Superior temporal gyrus (tissue), 1 donor: ENCODE results near the gene COL4A4.

Experiments used
- DNase-seq: peaks from one replicate; pipeline ENCODE4 v3.0.0-alpha.2; 2016; ENCODE audit errors: extremely low spot score

Gene COL4A4

DNA sequence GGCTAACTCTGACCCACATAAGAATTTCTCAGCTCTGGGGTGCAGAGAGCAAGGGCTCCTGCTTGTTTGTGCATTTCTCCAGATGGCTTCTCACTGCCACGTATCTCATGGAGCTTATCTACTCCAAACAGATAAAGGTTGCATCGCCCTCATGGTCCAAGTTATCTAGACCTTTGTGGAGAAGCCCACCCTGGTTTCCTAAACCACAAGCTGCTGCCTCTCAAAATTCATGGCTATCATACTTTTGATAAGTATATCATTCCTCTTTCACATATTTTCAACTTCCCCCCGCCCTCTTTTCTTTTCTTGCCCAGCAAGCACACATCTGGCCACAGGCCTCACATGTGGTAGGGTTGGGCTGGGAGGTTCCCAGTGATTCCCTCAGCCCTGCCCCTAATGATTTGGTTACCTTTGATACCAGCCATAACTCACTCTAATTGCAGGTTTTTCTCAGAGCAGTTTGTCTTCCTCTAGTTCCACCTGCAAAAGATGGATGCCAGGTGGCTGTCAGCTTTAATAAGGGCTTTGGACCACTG, 182.1 kb downstream of the COL4A4 start:
- DNase-seq, result no peak

GRCh38 chr2:226979004-226979403, 185.0 kb downstream of the COL4A4 start:
- peak; percentile 71 for DNase-seq

GRCh38 chr2:226978300-226978699, 185.7 kb downstream of the COL4A4 start:
- DNase-seq, result no peak

DNA sequence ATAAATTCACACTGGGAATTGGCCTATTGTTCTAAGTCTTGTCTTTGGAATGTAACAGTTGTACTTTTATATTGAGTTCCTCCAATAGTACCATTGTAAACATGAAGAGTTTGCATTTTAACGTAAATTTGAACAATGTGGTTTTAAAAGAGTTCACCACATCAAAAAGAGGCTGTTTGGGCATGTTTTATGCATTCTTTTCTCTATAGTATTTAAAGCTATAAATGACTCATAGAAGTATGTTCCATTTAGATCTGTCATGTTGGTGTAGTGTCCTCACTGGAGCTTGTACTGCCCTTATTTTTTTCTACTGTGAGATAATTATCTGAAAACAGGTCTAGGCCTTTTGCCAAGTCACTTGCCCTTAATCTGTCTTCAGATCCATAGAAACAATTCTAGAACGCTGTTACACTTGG, 186.2 kb downstream of the COL4A4 start:
- DNase-seq, result peak; percentile 37

DNA sequence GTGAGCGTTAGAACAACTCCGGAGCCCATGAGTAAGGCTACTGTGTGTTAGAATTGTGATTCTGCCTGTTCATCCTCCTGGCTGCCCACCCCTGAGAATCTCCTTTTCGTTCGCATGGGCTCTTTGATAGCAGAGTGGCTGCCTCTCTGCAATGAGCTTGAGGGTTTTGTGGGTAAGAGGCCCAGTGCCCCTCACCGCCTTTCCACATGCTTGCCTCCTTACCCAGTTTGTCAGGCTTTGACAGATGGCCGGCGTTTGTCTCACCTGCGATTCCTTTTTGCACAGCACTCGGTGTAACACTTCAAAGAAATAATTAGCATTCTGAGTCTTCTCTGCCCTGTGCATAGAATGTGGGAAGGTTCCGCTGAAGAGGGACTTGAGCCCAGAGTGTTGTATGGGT, 190.2 kb downstream of the COL4A4 start:
- no peak for DNase-seq

DNA sequence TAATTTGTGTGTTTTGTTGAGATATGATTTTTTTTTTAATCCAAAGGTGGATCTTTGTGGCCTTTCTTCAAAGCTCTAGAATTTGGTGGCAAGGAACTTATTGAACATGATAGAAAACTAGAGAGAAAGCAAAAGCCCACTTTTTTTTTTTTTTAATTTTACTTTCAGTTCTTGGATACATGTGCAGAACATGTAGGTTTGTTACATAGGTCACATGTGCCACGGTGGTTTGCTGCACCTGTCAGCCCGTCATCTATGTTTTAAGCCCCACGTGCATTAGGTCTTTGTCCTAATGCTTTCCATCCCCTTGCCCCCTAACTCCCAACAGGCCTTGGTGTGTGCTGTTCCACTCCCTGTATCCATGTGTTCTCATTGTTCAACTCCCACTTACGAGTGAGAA, 192.2 kb downstream of the COL4A4 start:
- no peak for DNase-seq

GRCh38 chr2:226971084-226971483, 192.9 kb downstream of the COL4A4 start:
- DNase-seq, result no peak

- no peak for DNase-seq
Observed at GRCh38 chr2:226970362-226970761, 193.6 kb downstream of the COL4A4 start.

DNA sequence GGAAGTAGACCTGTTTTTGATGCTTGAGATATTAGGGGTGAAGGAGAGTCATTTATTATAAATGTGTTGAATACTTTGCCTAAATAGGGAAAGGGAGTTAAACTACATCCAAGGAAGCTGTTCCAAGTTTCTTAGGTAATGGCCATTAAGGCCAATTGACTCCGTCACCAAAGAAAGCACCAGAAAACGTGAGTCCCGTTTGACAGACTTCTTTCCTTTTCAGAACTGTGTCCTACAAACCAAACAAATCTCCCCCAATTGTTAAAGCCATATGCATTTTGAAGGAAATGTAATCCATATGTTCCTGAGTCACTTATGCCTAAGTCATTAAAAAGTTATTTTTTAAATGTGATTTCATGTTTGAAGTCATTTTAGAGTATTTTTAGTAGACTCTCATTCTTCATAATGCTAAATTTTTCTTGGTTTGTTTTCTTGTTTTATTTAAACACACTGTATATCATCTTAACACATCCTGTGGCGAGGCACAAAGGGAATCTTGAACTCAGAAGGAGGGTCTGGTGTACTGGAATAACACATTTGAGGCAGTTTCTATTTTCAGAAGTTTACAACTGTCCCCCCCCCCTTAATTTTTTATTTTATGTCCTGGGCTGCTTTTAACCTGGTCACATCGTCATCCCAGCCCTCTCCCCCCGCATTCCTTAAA, 194.5 kb downstream of the COL4A4 start:
- no peak for DNase-seq

DNA sequence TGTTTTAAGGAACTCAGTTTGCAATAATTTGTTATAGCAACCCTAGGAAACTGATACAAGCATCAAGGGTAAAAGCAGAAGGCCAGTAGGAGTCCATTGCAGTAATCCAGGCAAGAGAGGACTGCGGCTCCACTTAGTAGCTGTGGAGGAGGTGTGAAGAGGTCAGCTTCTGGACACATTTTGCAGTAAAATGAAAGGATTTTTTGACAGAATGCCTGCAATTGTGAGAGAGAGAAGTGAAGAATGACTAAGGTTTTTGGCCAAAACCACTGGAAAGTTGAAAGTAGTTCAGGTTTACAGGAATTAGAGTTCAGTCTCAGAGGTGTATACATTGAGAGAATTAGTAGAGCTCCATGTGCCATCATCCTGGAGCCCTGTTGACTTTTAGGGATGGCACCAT, 198.6 kb downstream of the COL4A4 start:
- no peak for DNase-seq

DNA sequence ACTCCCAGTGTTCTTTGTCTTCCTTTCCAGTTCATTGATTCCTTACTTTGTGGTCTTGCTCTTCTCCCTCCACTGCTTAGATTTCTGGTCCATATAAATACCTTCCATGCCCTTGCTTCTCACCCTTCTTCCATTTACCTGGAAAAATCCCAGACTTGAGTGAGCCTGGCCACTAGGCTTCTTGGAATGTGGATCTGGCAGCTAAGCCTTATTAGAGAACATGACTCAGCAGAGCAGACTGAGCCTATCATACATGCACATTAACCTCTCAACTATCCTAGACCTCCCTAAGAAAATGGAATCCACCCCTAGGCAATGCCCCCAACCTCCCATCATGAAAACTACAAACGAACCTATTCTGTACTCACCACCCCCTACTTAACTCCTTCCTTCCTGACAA, 200.5 kb downstream of the COL4A4 start:
- no peak for DNase-seq

DNA sequence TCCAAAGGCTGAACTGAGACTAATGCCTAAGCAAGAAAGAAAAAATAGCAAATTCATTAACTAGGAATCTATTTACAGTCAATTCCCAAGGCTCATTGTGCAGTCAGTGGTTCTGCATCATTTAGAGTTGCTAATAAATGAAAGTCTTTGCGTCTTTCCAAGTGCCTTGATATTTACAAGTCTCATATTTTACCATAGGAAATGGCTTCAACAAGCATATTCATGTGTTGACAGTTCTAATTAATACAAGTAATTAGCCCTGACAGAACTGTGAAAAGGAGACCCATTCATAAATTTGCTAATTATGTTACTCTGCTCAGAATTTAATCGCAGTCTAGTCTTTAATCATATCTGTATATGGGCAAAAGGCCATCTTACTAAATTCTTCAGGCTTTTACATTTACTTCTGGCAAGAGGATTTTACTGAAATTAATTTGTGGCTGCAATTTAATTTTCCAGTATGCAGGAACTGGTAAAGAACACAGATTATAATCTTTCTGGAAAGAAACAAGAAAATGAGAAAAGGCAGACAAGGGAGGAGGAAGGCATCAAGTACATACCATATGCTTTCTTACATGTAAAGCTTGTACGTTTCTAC, 201.7 kb downstream of the COL4A4 start:
- no peak for DNase-seq

GRCh38 chr2:226959418-226959817, 204.6 kb downstream of the COL4A4 start:
- no peak for DNase-seq

DNA sequence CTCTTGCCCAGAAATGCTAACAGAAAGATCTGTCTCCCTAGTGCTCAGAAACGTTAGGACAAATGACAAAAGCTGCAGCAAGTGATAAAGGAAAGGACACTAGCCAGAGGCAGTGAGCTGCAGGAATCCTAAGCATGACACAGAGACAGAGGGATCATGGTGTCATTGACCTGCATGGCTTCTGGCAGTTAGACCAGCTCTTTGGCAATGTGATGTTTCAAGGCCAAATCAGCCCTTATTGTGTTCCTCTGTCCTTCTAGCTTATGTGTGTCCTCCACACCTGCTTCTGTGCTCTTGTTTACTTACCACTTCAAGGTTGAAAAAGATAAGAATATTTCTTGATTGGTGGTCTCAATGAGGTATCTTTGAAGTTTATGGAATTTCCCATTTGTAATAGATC, 207.3 kb downstream of the COL4A4 start:
- no peak for DNase-seq

- DNase-seq, result no peak
Observed at GRCh38 chr2:226953826-226954225, 210.2 kb downstream of the COL4A4 start.

DNA sequence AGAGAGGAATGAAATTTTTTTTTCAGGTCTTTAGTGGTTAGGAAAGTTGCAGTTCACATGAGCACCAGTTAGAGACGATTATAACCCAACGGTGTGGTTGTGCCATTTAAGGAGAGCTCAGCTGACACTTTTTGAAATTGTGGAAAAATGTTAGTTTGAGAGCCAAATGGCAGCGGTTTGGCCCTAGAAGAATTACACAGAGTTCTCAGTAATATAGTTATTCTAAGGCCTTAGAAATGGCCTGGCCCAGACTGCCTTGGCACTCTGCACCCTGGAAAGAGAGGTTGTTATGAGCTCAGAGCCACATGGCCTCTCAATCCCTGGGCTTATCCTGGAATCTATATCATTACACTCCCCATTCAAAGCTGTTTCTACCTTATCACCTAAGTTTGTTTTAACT, 210.8 kb downstream of the COL4A4 start:
- DNase-seq, result no peak
